ENCODE data around the gene MEIS1. TPM values are rescaled to one million over a fixed set of nuclear protein-coding genes. Genes with fewer than 3 reads are reported as not detected.
"Not testable (repeated sequence)": the region's sequence is repeated elsewhere in the genome, so short reads cannot be mapped to it uniquely, and the experiment has no call there.

The MEIS1 gene
- total RNA-seq, 2 donors from 2014 or later, result 1.8 to 2.3 TPM

- H3K4me3 ChIP-seq (ENCODE audit: low read length), result peak overlapping the region; percentile 47
- H3K27ac Mint-ChIP-seq, result peak overlapping the region; percentile 89
- no peak overlapping the region for H3K4me3 Mint-ChIP-seq
- peaks cover 18% of the 10 kb centered on the region for H3K9me3 Mint-ChIP-seq
- peaks cover 3% of the 10 kb centered on the region for H3K36me3 Mint-ChIP-seq (ENCODE audit: low read depth)
- H3K27me3 Mint-ChIP-seq (ENCODE audit: insufficient read depth), result peaks cover 11% of the 10 kb centered on the region
- no peak for TF ChIP-seq CTCF (conservative IDR thresholded peaks at IDR 0.05)
- peak; percentile 77 for DNase-seq
- H3K9me3 ChIP-seq (ENCODE audit: control insufficient read depth, low read length), result no peaks in the 10 kb centered on the region
- 44 to 50% methylated on average over 2 of the region's 2 CpGs for WGBS, 2 experiments (ENCODE audit: insufficient coverage in 1 of 2, insufficient read length in 1 of 2)
- peak overlapping the region; percentile 37 for H3K9ac ChIP-seq (ENCODE audit: extremely low read depth, low read length, poor library complexity, severe bottlenecking)
- peaks cover 10% of the 10 kb centered on the region for H3K4me1 Mint-ChIP-seq
- peaks cover 3% of the 10 kb centered on the region for H3K4me1 ChIP-seq (ENCODE audit: control insufficient read depth, insufficient read depth, low read length)
- no peaks in the 10 kb centered on the region for H3K36me3 ChIP-seq (ENCODE audit: control insufficient read depth, insufficient read depth, low read length)
- H3K27me3 ChIP-seq (ENCODE audit: control insufficient read depth, insufficient read depth, low read length, poor library complexity, severe bottlenecking), result no peaks in the 10 kb centered on the region
- H3K27ac ChIP-seq (ENCODE audit: low read depth, low read length), result peak overlapping the region; percentile 2
Observed at GRCh38 chr2:66481100-66481549, 46.2 kb downstream of the MEIS1 start.

DNA sequence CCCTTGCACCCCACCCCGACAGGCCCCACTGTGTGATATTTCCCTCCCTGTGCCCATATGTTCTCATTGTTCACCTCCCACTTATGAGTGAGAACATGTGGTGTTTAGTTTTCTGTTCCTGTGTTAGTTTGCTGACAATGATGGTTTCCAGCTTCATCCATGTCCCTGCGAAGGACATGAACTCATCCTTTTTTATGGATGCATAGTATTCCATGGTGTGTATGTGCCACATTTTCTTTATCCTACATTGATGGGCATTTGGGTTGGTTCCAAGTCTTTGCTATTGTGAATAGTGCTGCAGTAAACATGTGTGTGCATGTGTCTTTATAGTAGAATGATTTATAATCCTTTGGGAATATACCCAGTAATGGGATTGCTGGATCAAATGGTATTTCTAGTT lies 50.3 kb downstream of the MEIS1 start:
- peaks cover 16% of the 10 kb centered on the region for H3K9me3 Mint-ChIP-seq
- not testable (repeated sequence) for H3K27ac Mint-ChIP-seq

GRCh38 chr2:66488946-66489345 lies 54.0 kb downstream of the MEIS1 start:
- H3K27me3 Mint-ChIP-seq (ENCODE audit: insufficient read depth), result peaks cover 9% of the 10 kb centered on the region
- peaks cover 3% of the 10 kb centered on the region for H3K36me3 Mint-ChIP-seq (ENCODE audit: low read depth)
- no peaks in the 10 kb centered on the region for H3K9me3 ChIP-seq (ENCODE audit: control insufficient read depth, low read length)
- H3K4me3 ChIP-seq (ENCODE audit: low read length), result no peak overlapping the region
- H3K4me1 Mint-ChIP-seq, result peaks cover 27% of the 10 kb centered on the region
- no peak overlapping the region for H3K27ac Mint-ChIP-seq
- no peak overlapping the region for H3K9ac ChIP-seq (ENCODE audit: extremely low read depth, low read length, poor library complexity, severe bottlenecking)
- H3K36me3 ChIP-seq (ENCODE audit: control insufficient read depth, insufficient read depth, low read length), result no peaks in the 10 kb centered on the region
- no peak overlapping the region for H3K4me3 Mint-ChIP-seq
- H3K9me3 Mint-ChIP-seq, result peaks cover 16% of the 10 kb centered on the region
- H3K4me1 ChIP-seq (ENCODE audit: control insufficient read depth, insufficient read depth, low read length), result peaks cover 13% of the 10 kb centered on the region
- H3K27ac ChIP-seq (ENCODE audit: low read depth, low read length), result no peak overlapping the region
- 90% methylated on average over 1 of the region's 1 CpG; no CpG with 5 or more reads in 1 of the 2 experiments for WGBS, 2 experiments (ENCODE audit: insufficient coverage in 1 of 2, insufficient read length in 1 of 2)
- TF ChIP-seq CTCF (conservative IDR thresholded peaks at IDR 0.05), result no peak
- no peak for DNase-seq
- no peaks in the 10 kb centered on the region for H3K27me3 ChIP-seq (ENCODE audit: control insufficient read depth, insufficient read depth, low read length, poor library complexity, severe bottlenecking)

More for the DNA sequence above, 50.3 kb downstream of the MEIS1 start:
- not testable (repeated sequence) for H3K27me3 ChIP-seq (ENCODE audit: control insufficient read depth, insufficient read depth, low read length, poor library complexity, severe bottlenecking); H3K27ac ChIP-seq (ENCODE audit: low read depth, low read length); H3K4me3 ChIP-seq (ENCODE audit: low read length); H3K27me3 Mint-ChIP-seq (ENCODE audit: insufficient read depth); H3K36me3 ChIP-seq (ENCODE audit: control insufficient read depth, insufficient read depth, low read length); H3K9me3 ChIP-seq (ENCODE audit: control insufficient read depth, low read length); H3K36me3 Mint-ChIP-seq (ENCODE audit: low read depth); DNase-seq; H3K4me3 Mint-ChIP-seq; H3K9ac ChIP-seq (ENCODE audit: extremely low read depth, low read length, poor library complexity, severe bottlenecking)
- H3K4me1 Mint-ChIP-seq, result peaks cover 25% of the 10 kb centered on the region
- peaks cover 15% of the 10 kb centered on the region for H3K4me1 ChIP-seq (ENCODE audit: control insufficient read depth, insufficient read depth, low read length)
- WGBS, 2 experiments (ENCODE audit: insufficient coverage in 1 of 2, insufficient read length in 1 of 2), result 97 to 100% methylated on average over 1 to 2 of the region's 2 CpGs

DNA sequence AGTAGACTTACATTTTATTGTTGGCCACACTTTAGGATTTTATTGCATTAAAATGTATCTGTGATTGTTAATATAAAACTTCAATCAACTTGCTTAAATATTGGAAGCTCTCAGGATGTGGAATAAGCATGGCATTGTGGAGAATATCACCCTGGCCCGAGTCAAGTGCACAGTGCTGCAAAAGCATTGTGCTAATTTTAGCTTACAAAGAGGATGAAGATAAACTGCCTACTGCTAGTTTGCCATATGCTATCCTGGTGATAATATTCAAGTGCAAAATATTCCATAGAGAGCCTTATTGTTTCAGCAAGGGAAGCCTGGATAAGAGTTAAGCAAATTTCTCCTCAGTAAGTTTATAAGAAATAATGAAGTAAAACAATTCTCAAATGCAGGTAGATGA lies 54.5 kb downstream of the MEIS1 start:
- H3K27me3 ChIP-seq (ENCODE audit: control insufficient read depth, insufficient read depth, low read length, poor library complexity, severe bottlenecking), result peaks cover 4% of the 10 kb centered on the region
- no peak overlapping the region for H3K27ac ChIP-seq (ENCODE audit: low read depth, low read length)
- no peak overlapping the region for H3K4me3 Mint-ChIP-seq
- no peak overlapping the region for H3K27ac Mint-ChIP-seq
- no peaks in the 10 kb centered on the region for H3K9me3 ChIP-seq (ENCODE audit: control insufficient read depth, low read length)
- peaks cover 11% of the 10 kb centered on the region for H3K27me3 Mint-ChIP-seq (ENCODE audit: insufficient read depth)
- peaks cover 16% of the 10 kb centered on the region for H3K9me3 Mint-ChIP-seq
- H3K4me3 ChIP-seq (ENCODE audit: low read length), result no peak overlapping the region
- no peak for DNase-seq
- no peak overlapping the region for H3K9ac ChIP-seq (ENCODE audit: extremely low read depth, low read length, poor library complexity, severe bottlenecking)
- WGBS, 2 experiments (ENCODE audit: insufficient coverage in 1 of 2, insufficient read length in 1 of 2), result 57 to 74% methylated on average over 1 of the region's 1 CpG
- no peaks in the 10 kb centered on the region for H3K36me3 ChIP-seq (ENCODE audit: control insufficient read depth, insufficient read depth, low read length)
- no peak for TF ChIP-seq CTCF (conservative IDR thresholded peaks at IDR 0.05)
- H3K36me3 Mint-ChIP-seq (ENCODE audit: low read depth), result peaks cover 3% of the 10 kb centered on the region
- H3K4me1 ChIP-seq (ENCODE audit: control insufficient read depth, insufficient read depth, low read length), result peaks cover 13% of the 10 kb centered on the region
- peaks cover 27% of the 10 kb centered on the region for H3K4me1 Mint-ChIP-seq

All from endodermal cell (in vitro differentiated cells).